H1 (cell line): Measurements from ENCODE around the gene RBM10. TPM values are rescaled to one million over a fixed set of nuclear protein-coding genes. Genes with fewer than 3 reads are reported as not detected.
A peak's percentile ranks its signal among the peaks of the same experiment; 100 is the strongest.

Experiments
- CTCF ChIA-PET: fragments of 300-600 bp; sonication (Branson Sonifier 250); formaldehyde crosslinking; loops from one replicate; lab custom pipeline; 2021; ENCODE audit not compliant: partially characterized antibody; lab: Charles Lee
- POLR2A ChIA-PET: fragments of 300-600 bp; sonication (Branson Sonifier 250); formaldehyde crosslinking; loops from one replicate; lab custom pipeline; 2021; ENCODE audit warnings: inconsistent platforms; ENCODE audit not compliant: partially characterized antibody; lab: Charles Lee
- DNase-seq, 2 experiments: peaks; one replicate each; pipeline versions ENCODE4 v3.0.0 to v3.0.0-alpha.2; 2010 to 2022; ENCODE audit warnings: low spot score in 2 of 2, low read depth in 1 of 2, mixed read lengths in 1 of 2
- FAIRE-seq: peaks from 2 replicates; lab custom pipeline; 2011; peaks lifted over from hg19 to GRCh38; lab: Jason Lieb, UNC
- H2AFZ ChIP-seq: 2 replicates; pipeline ENCODE4 v1.8.1; 2012; ENCODE audit warnings: low read length, inconsistent platforms
- H2AK5ac ChIP-seq: 2 replicates; pipeline ENCODE4 v1.6.1; 2013; ENCODE audit warnings: low read depth, low read length
- H2BK120ac ChIP-seq: replicated peaks from 2 replicates; pipeline ENCODE3; 2013; ENCODE audit warnings: low read depth, low read length, inconsistent platforms
- H2BK12ac ChIP-seq: 2 replicates; pipeline ENCODE4 v1.6.1; 2013; ENCODE audit warnings: low read depth, low read length
- H2BK15ac ChIP-seq: 2 replicates; pipeline ENCODE4 v1.6.1; 2013; ENCODE audit warnings: low read length
- H2BK20ac ChIP-seq: 2 replicates; pipeline ENCODE4 v1.6.1; 2013; ENCODE audit warnings: low read length
- H2BK5ac ChIP-seq: 2 replicates; pipeline ENCODE4 v1.6.1; 2013; ENCODE audit warnings: low read depth, low read length
- H3K14ac ChIP-seq: 2 replicates; pipeline ENCODE4 v1.6.1; 2013; ENCODE audit warnings: inconsistent platforms; ENCODE audit not compliant: insufficient read length
- H3K18ac ChIP-seq: 2 replicates; pipeline ENCODE4 v1.6.1; 2013; ENCODE audit warnings: low read length; ENCODE audit errors: extremely low read depth
- H3K23ac ChIP-seq: 2 replicates; pipeline ENCODE4 v1.6.1; 2013; ENCODE audit warnings: inconsistent platforms; ENCODE audit not compliant: insufficient read length
- H3K23me2 ChIP-seq: 2 replicates; pipeline ENCODE4 v1.6.1; 2013; ENCODE audit warnings: low read depth, low read length
- H3K27ac ChIP-seq: 2 replicates; pipeline ENCODE4 v1.6.1; 2011; ENCODE audit warnings: low read depth, low read length, inconsistent platforms
- H3K27me3 ChIP-seq, 4 experiments: replicated peaks in 1 of 4; 1 replicate in 1 of 4; 2 replicates in 3 of 4; pipeline versions ENCODE4 v1.6.1 to v1.8.1; 2011 to 2013; ENCODE audit warnings: low read length in 3 of 4, mild to moderate bottlenecking in 3 of 4, inconsistent platforms in 2 of 4, mixed read lengths in 2 of 4, moderate library complexity in 1 of 4; ENCODE audit not compliant: control insufficient read depth in 3 of 4, insufficient read depth in 3 of 4; ENCODE audit errors: extremely low read depth in 1 of 4
- H3K36me3 ChIP-seq, 4 experiments: 2 replicates each; pipeline versions ENCODE4 v1.6.1 to v1.8.1; 2011 to 2013; ENCODE audit warnings: mild to moderate bottlenecking in 4 of 4, low read length in 3 of 4, moderate library complexity in 2 of 4, control low read depth in 1 of 4, inconsistent platforms in 1 of 4; ENCODE audit not compliant: insufficient read depth in 4 of 4, control insufficient read depth in 2 of 4
- H3K4ac ChIP-seq: replicated peaks from 2 replicates; pipeline ENCODE3; 2013; ENCODE audit warnings: low read length, low read depth, mixed read lengths, inconsistent platforms; ENCODE audit not compliant: insufficient read length
- H3K4me1 ChIP-seq, 4 experiments: replicated peaks in 1 of 4; 1 replicate in 1 of 4; 2 replicates in 3 of 4; pipeline versions ENCODE4 v1.6.1 to v1.8.1; 2011 to 2013; ENCODE audit warnings: low read length in 3 of 4, inconsistent platforms in 2 of 4, mixed read lengths in 1 of 4; ENCODE audit not compliant: insufficient read depth in 4 of 4, control insufficient read depth in 3 of 4
- H3K4me2 ChIP-seq, 2 experiments: 2 replicates each; pipeline versions ENCODE4 v1.6.1 to v1.8.1; 2011 to 2013; ENCODE audit warnings: low read depth in 2 of 2, low read length in 2 of 2, control low read depth in 1 of 2, inconsistent platforms in 1 of 2, mild to moderate bottlenecking in 1 of 2; ENCODE audit not compliant: insufficient read depth in 1 of 2
- H3K4me3 ChIP-seq, 4 experiments: fragments of 200-600, 300-600 bp in 1 of 4; sonication (generic), shearing (Covaris generic), sonication (Bioruptor Twin) in 1 of 4; 2 replicates each; pipeline versions ENCODE4 v1.5.1 to v1.8.1; 2011 to 2016; ENCODE audit warnings: low read length in 4 of 4, low read depth in 3 of 4, control low read depth in 2 of 4, inconsistent platforms in 2 of 4, mild to moderate bottlenecking in 2 of 4, mixed read lengths in 1 of 4, moderate library complexity in 1 of 4; ENCODE audit not compliant: insufficient read depth in 2 of 4; ENCODE audit errors: extremely low read depth in 1 of 4
- H3K56ac ChIP-seq: replicated peaks from 2 replicates; pipeline ENCODE3; 2013; ENCODE audit warnings: low read depth, mild to moderate bottlenecking, mixed read lengths, low read length, inconsistent platforms; ENCODE audit not compliant: insufficient read length
- H3K79me1 ChIP-seq: 2 replicates; pipeline ENCODE4 v1.6.1; 2013; ENCODE audit warnings: low read depth, low read length, control low read depth
- H3K79me2 ChIP-seq, 2 experiments: 2 replicates each; pipeline versions ENCODE4 v1.6.1 to v1.8.1; 2012 to 2013; ENCODE audit warnings: low read length in 2 of 2, mild to moderate bottlenecking in 2 of 2, inconsistent platforms in 1 of 2; ENCODE audit not compliant: insufficient read depth in 2 of 2, control insufficient read depth in 1 of 2
- H3K9ac ChIP-seq, 4 experiments: replicated peaks in 1 of 4; 1 replicate in 1 of 4; 2 replicates in 3 of 4; pipeline versions ENCODE4 v1.6.1 to v1.8.1; 2011 to 2013; ENCODE audit warnings: low read depth in 3 of 4, low read length in 3 of 4, control low read depth in 2 of 4, mild to moderate bottlenecking in 2 of 4, moderate library complexity in 2 of 4, inconsistent platforms in 1 of 4; ENCODE audit errors: extremely low read depth in 1 of 4
- H3K9me3 ChIP-seq, 2 experiments: 2 replicates each; pipeline versions ENCODE4 v1.6.1 to v1.8.1; 2012 to 2013; ENCODE audit warnings: mild to moderate bottlenecking in 2 of 2, moderate library complexity in 2 of 2, control low read depth in 1 of 2, inconsistent platforms in 1 of 2, low read depth in 1 of 2, low read length in 1 of 2, mixed read lengths in 1 of 2; ENCODE audit not compliant: insufficient read depth in 2 of 2
- H4K20me1 ChIP-seq, 2 experiments: replicated peaks in 1 of 2; 2 replicates each; pipeline versions ENCODE3 to v1.8.1; 2011 to 2013; ENCODE audit warnings: inconsistent platforms in 2 of 2, low read length in 2 of 2, mild to moderate bottlenecking in 1 of 2; ENCODE audit not compliant: insufficient read depth in 2 of 2, control insufficient read depth in 1 of 2
- H4K5ac ChIP-seq: 2 replicates; pipeline ENCODE4 v1.6.1; 2013; ENCODE audit warnings: low read length, low read depth, mixed read lengths, inconsistent platforms; ENCODE audit not compliant: insufficient read length
- H4K8ac ChIP-seq: 2 replicates; pipeline ENCODE4 v1.8.0; 2013; ENCODE audit warnings: mild to moderate bottlenecking, moderate library complexity, low read length, inconsistent platforms; ENCODE audit not compliant: insufficient read depth; ENCODE audit errors: extremely low read depth
- H4K91ac ChIP-seq: replicated peaks from 2 replicates; pipeline ENCODE3; 2013; ENCODE audit warnings: low read length, mixed read lengths, inconsistent platforms; ENCODE audit not compliant: insufficient read length
- BRCA1 ChIP-seq: IDR thresholded peaks from 2 replicates; pipeline ENCODE4 v1.6.1; 2012; ENCODE audit warnings: low read depth, low read length, improper control_type of control experiment
- HDAC6 ChIP-seq: IDR thresholded peaks from one replicate; pipeline ENCODE4 v1.7.1; 2012; ENCODE audit warnings: low read depth, mild to moderate bottlenecking, inconsistent platforms, low read length, moderate library complexity
- MAX ChIP-seq: IDR thresholded peaks from 2 replicates; pipeline ENCODE4 v1.6.1; 2012; ENCODE audit warnings: inconsistent platforms
- SAP30 ChIP-seq: fragments of 300-600 bp; sonication (generic); IDR thresholded peaks from 2 replicates; pipeline ENCODE4 v1.7.1; 2012; ENCODE audit warnings: low read length, moderate library complexity, mild to moderate bottlenecking, inconsistent platforms; ENCODE audit not compliant: insufficient read depth, insufficient replicate concordance
- SIN3A ChIP-seq, 2 experiments: IDR thresholded peaks in 1 of 2; conservative IDR thresholded peaks in 1 of 2; 2 replicates each; pipeline ENCODE4 v1.6.1; 2011 to 2012; ENCODE audit warnings: low read length in 2 of 2, improper control_type of control experiment in 1 of 2, low read depth in 1 of 2, mild to moderate bottlenecking in 1 of 2
- SP2 ChIP-seq: IDR thresholded peaks from 2 replicates; pipeline ENCODE4 v1.6.1; 2012; ENCODE audit warnings: mild to moderate bottlenecking, low read length, inconsistent platforms
- TAF1 ChIP-seq: IDR thresholded peaks from 2 replicates; pipeline ENCODE4 v1.6.1; 2011; ENCODE audit warnings: mild to moderate bottlenecking, low read depth, low read length
- USF2 ChIP-seq: IDR thresholded peaks from 2 replicates; pipeline ENCODE4 v1.6.1; 2011; ENCODE audit warnings: low read length, improper control_type of control experiment
- WGBS, 2 experiments: shearing (Covaris generic) in 1 of 2; methylation state at CpG; one replicate each; pipeline versions ENCODE4 v1.1.6 to v1.1.7; 2013 to 2015; ENCODE audit warnings: low lambda C conversion rate in 2 of 2, mixed read lengths in 2 of 2, inconsistent platforms in 1 of 2, low coverage in 1 of 2, missing lambda C conversion rate in 1 of 2; ENCODE audit not compliant: insufficient replicate concordance in 2 of 2, insufficient coverage in 1 of 2, insufficient read length in 1 of 2; ENCODE audit errors: extremely low coverage in 1 of 2, missing lambda C conversion rate in 1 of 2; 5-methylcytosine and 5-hydroxymethylcytosine counted together
- polyA plus RNA-seq, 7 experiments: library from polyadenylated mRNA; depleted of rRNA in 3 of 7; stranded (reverse) in 5 of 7; unstranded in 2 of 7; fragments of >200 nt in 5 of 7; fragments of 200-250 nt in 2 of 7; gene quantifications; 1 replicate in 5 of 7; 2 replicates in 1 of 7; 4 replicates in 1 of 7; pipeline versions ENCODE4 v1.2.1 to v1.2.3, GENCODE V29; 2011 to 2013; ENCODE audit warnings: missing spikeins in 2 of 7, mixed read lengths in 2 of 7
- total RNA-seq: library from RNA; stranded (reverse); fragmentation: NEBNext Ultra II Directional; extraction: Animal tissue kit (Norgen Biotek cat#: 25700); gene quantifications from 2 replicates; pipeline ENCODE4 v1.2.1, GENCODE V29; 2021

RBM10 gene
- total and polyA plus RNA-seq, 2 of the 8 experiments (the other 6 are each of a cell fraction or from before 2014, with no cell fraction given): 35.7 to 64.0 TPM

GRCh38 chrX:47199286-47199685, 54.3 kb downstream of the RBM10 start:
- Histone ChIP-seq H2AFZ (no peak overlapping the region), H3K4me1 (peaks cover 0 to 13% (median 7%) of the 10 kb centered on the region in 4 experiments), H3K9me3 (no peaks in the 10 kb centered on the region), H3K27me3 (no peaks in the 10 kb centered on the region), H2BK15ac (no peak overlapping the region), H3K23ac (no peak overlapping the region), H3K79me1 (peaks cover 6% of the 10 kb centered on the region; the same call in 1 of the 2 replicates), H2BK12ac (no peak overlapping the region), H2BK20ac (no peak overlapping the region), H3K23me2 (no peaks in the 10 kb centered on the region), H3K4me2 (no peak overlapping the region; a peak in 1 of 4 replicates), H2BK5ac (no peak overlapping the region), H4K5ac (no peak overlapping the region), H3K18ac (no peak overlapping the region), H4K8ac (peak overlapping the region; percentile 51; the same call in 1 of the 2 replicates), H2BK120ac (no peak overlapping the region), H3K4ac (no peak overlapping the region), H3K4me3 (no peak overlapping the region), H4K91ac (no peak overlapping the region), H3K14ac (no peak overlapping the region), H3K27ac (no peak overlapping the region), H3K56ac (no peak overlapping the region), H2AK5ac (no peak overlapping the region), H3K36me3 (peaks cover 32 to 71% (median 58%) of the 10 kb centered on the region in 4 experiments), H3K79me2 (peaks cover 19 to 48% of the 10 kb centered on the region in 2 experiments; a peak in 3 of 4 replicates), H4K20me1 (peaks cover 8 to 42% of the 10 kb centered on the region in 2 experiments), H3K9ac (no peak overlapping the region)
- DNase-seq: no peak
- ChIA-PET POLR2A (interaction anchor here (1.3 to 3.8 kb wide), 5 partner anchors 9 to 18 kb away, joined by 5 to 20 read pairs (median 8); no protein-coding TSS in a partner anchor), CTCF (no interaction called here)
- WGBS, 2 experiments: 98% methylated on average over 6 of the region's 10 CpGs; no CpG with 5 or more reads in 1 of the 2 experiments
- no peak for FAIRE-seq
- TF ChIP-seq BRCA1 (no peak), USF2 (no peak), TAF1 (no peak), SIN3A (conservative IDR thresholded peaks at IDR 0.05 in 1 of 2, IDR thresholded peaks at IDR 0.05 in 1 of 2; ENCODE audit: low read depth in 1 of 2, low read length in 2 of 2) (no peak), SAP30 (no peak), HDAC6 (no peak), MAX (no peak), SP2 (no peak)
